Measurements from ENCODE around the gene C20orf173.

DNA sequence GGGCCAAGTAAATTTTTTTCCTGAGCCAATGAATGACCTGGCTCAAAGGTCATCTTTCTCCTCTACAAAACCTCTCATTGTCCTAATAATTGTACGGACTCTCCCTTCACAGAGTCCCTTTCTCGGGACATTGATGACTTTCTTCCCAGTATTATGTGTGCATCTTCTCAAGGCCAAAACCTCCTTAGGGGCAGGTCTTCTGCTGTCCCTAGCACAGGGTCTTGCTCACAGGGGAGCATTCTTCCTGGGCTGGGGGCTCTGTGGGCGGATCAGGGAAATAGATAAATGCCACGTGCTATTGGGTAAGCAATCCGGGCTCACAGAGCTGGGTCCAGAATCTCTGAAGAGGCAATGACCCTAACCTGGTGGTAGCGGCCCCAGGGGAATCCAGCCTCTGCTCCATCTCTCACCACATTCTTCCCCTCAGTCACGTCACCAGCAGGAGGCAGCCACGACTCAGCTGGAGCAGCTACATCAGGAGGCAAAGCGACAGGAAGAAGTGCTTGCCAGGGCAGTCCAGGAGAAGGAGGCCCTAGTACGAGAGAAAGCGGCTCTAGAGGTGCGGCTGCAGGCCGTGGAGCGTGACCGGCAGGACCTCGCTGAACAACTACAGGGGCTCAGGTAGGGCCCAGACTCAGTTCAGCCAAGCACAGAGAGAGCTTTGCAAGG is 50.5 kb downstream of the C20orf173 start:
- TF ChIP-seq EZH2 (IDR thresholded peaks at IDR 0.05; ENCODE audit: low read length, missing control alignments): no peak
- TF ChIP-seq, protein P1, sequence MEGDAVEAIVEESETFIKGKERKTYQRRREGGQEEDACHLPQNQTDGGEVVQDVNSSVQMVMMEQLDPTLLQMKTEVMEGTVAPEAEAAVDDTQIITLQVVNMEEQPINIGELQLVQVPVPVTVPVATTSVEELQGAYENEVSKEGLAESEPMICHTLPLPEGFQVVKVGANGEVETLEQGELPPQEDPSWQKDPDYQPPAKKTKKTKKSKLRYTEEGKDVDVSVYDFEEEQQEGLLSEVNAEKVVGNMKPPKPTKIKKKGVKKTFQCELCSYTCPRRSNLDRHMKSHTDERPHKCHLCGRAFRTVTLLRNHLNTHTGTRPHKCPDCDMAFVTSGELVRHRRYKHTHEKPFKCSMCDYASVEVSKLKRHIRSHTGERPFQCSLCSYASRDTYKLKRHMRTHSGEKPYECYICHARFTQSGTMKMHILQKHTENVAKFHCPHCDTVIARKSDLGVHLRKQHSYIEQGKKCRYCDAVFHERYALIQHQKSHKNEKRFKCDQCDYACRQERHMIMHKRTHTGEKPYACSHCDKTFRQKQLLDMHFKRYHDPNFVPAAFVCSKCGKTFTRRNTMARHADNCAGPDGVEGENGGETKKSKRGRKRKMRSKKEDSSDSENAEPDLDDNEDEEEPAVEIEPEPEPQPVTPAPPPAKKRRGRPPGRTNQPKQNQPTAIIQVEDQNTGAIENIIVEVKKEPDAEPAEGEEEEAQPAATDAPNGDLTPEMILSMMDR (conservative IDR thresholded peaks at IDR 0.05 in 1 of 2, IDR thresholded peaks at IDR 0.05 in 1 of 2; ENCODE audit: low read depth in 1 of 2, low read length in 2 of 2): peak in 1 of 2 donors; percentile 4

Data from fibroblast of lung (primary cell).